Measurements from ENCODE around the gene HDAC4.

DNA sequence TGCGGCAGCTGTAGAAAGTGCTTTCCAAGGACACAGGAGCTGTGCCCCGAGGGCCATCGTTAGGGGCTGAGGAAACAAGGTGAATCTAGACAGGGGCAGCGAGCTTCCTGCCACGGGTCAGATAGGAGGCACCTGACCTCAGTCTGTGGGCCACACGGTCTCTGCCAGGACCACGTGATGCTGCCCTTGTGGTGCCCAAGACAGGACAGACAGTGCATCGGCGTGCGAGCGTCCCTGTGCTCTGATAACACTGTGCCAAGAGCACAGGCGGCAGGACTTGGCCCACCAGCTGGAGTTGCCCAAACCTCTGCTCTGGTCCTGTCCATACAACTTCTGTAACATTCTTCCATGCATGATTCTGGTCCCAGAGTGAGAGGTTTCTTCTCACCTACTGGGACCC, 327.6 kb downstream of the HDAC4 start:
- no peak for TF ChIP-seq CTCF (conservative IDR thresholded peaks at IDR 0.05; ENCODE audit: low read depth, low read length)
- TF ChIP-seq MAZ (IDR thresholded peaks at IDR 0.05; ENCODE audit: borderline replicate concordance, low read depth, low read length), result no peak
- no peak for TF ChIP-seq RFX5 (IDR thresholded peaks at IDR 0.05; ENCODE audit: low read depth, low read length)
- TF ChIP-seq POLR2A (IDR thresholded peaks at IDR 0.05; ENCODE audit: low read depth, low read length), result no peak
- TF ChIP-seq RAD21 (IDR thresholded peaks at IDR 0.05; ENCODE audit: low read length), result no peak
- TF ChIP-seq SMC3 (IDR thresholded peaks at IDR 0.05; ENCODE audit: low read depth, low read length), result no peak
- no peak for TF ChIP-seq USF2 (IDR thresholded peaks at IDR 0.05; ENCODE audit: low read depth, low read length)
- no peak for TF ChIP-seq MXI1 (IDR thresholded peaks at IDR 0.05; ENCODE audit: borderline replicate concordance, low read depth, low read length)
- TF ChIP-seq RCOR1 (IDR thresholded peaks at IDR 0.05; ENCODE audit: insufficient replicate concordance, low read length), result no peak
- TF ChIP-seq CEBPB (IDR thresholded peaks at IDR 0.05; ENCODE audit: low read depth, low read length), result no peak

Data from IMR-90 (cell line).